Natural killer cell (primary cell): ENCODE measurements around the gene CD46. TPM values are rescaled to one million over a fixed set of nuclear protein-coding genes. Genes with fewer than 3 reads are reported as not detected.

Experiments
- ATAC-seq, 3 donors: fragments of 150-1000 bp in 2 of 3; fragments of 200-7000 bp in 1 of 3; cut with Tn5 transposase; 1 replicate in 1 of 3; 2 replicates in 2 of 3; pipeline ENCODE4 v1.10.0; 2021; ENCODE audit warnings: mild to moderate bottlenecking in 2 of 3, moderate library complexity in 2 of 3
- DNase-seq, 2 donors: peaks; one replicate each; pipeline versions ENCODE4 v3.0.0 to v3.0.0-alpha.2; 2013 to 2021; ENCODE audit warnings: mixed read lengths in 1 of 2
- H3K27ac ChIP-seq: one replicate; pipeline ENCODE4 v1.5.1; 2013; ENCODE audit warnings: mild to moderate bottlenecking, low read length
- H3K27me3 ChIP-seq: one replicate; pipeline ENCODE4 v1.6.1; 2013; ENCODE audit warnings: low read length; ENCODE audit not compliant: control insufficient read depth, insufficient read depth
- H3K36me3 ChIP-seq: one replicate; pipeline ENCODE4 v1.6.1; 2013; ENCODE audit warnings: low read length; ENCODE audit not compliant: control insufficient read depth, insufficient read depth
- H3K4me1 ChIP-seq: one replicate; pipeline ENCODE4 v1.6.1; 2013; ENCODE audit warnings: low read length; ENCODE audit not compliant: control insufficient read depth, insufficient read depth
- H3K4me3 ChIP-seq: one replicate; pipeline ENCODE4 v1.5.1; 2013; ENCODE audit warnings: low read length
- H3K9me3 ChIP-seq: one replicate; pipeline ENCODE4 v1.6.1; 2013; ENCODE audit warnings: low read length; ENCODE audit not compliant: control insufficient read depth, insufficient read depth
- H3K27ac Mint-ChIP-seq, 2 donors: one replicate each; pipeline ENCODE4 v1.8.0; 2022; ENCODE audit warnings: mild to moderate bottlenecking in 2 of 2, mixed read lengths in 2 of 2, moderate library complexity in 1 of 2
- H3K27me3 Mint-ChIP-seq, 2 donors: one replicate each; pipeline ENCODE4 v1.8.0; 2022; ENCODE audit warnings: low read depth in 2 of 2, mixed read lengths in 2 of 2
- H3K36me3 Mint-ChIP-seq: one replicate; pipeline ENCODE4 v1.8.0; 2022; ENCODE audit warnings: mixed read lengths
- H3K4me1 Mint-ChIP-seq, 2 donors: one replicate each; pipeline ENCODE4 v1.8.0; 2022; ENCODE audit warnings: mixed read lengths in 2 of 2
- H3K4me3 Mint-ChIP-seq: one replicate; pipeline ENCODE4 v1.8.0; 2022; ENCODE audit warnings: mild to moderate bottlenecking, moderate library complexity, mixed read lengths
- H3K9me3 Mint-ChIP-seq, 2 donors: one replicate each; pipeline ENCODE4 v1.8.0; 2022; ENCODE audit warnings: mixed read lengths in 2 of 2
- WGBS: methylation state at CpG from one replicate; pipeline ENCODE4 v1.1.7; 2013; ENCODE audit warnings: missing lambda C conversion rate; ENCODE audit not compliant: insufficient coverage; 5-methylcytosine and 5-hydroxymethylcytosine counted together
- intact Hi-C: fragments of 100-400 bp; cut with micrococcal nuclease; formaldehyde crosslinking; loops from one replicate; pipeline ENCODE4 v1.14.2; 2022
- total RNA-seq, 4 donors: library from RNA; stranded (reverse); fragments of 120-200 nt in 1 of 4; gene quantifications; one replicate each; pipeline versions ENCODE4 v1.2.3 to v1.2.4, GENCODE V29; 2013 to 2022
- TF ChIP-seq, protein P1 (sequence below): fragments of 200-600 bp; IDR thresholded peaks from one replicate; pipeline ENCODE4 v1.8.0; 2022; ENCODE audit warnings: antibody characterized with exemption

CD46 gene
- total RNA-seq, 3 donors from 2014 or later (not counting 1 experiment from before 2014, with no cell fraction given): 110 to 126 (median 124) TPM

DNA sequence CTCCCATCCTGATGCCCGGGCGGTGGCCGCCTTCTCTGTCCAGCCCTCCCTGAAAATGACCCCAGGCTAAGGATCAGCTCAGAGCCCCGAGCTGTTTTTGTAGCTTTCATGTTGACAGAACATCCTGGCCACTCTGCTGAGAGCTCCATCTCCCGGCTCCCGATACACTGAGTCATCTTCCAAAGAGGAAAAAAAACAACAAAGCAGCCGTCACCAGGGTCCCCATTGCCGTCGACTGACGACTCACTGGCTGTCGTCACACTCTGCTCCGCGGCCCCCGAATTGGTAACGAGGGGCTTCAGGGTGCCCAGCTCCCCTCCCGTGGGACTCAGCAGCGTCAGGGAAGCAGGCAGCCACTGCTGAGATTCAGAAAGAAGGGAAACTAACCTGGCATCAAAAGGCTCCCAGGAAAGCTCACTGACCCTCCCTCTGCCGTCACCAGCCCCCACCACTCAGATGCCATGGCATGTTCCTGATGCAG is 67.2 kb downstream of the CD46 start:
- Histone ChIP-seq H3K36me3 (peaks cover 30% of the 10 kb centered on the region), H3K27me3 (no peaks in the 10 kb centered on the region), H3K4me1 (peaks cover 23% of the 10 kb centered on the region), H3K9me3 (no peaks in the 10 kb centered on the region), H3K4me3 (no peak overlapping the region), H3K27ac (no peak overlapping the region)
- no peak overlapping the region for H3K4me3 Mint-ChIP-seq
- intact Hi-C loops: no loop called here
- DNase-seq (no peak), ATAC-seq (no peak)
- peak overlapping the region in 1 of 2 donors; percentile 55 for H3K27ac Mint-ChIP-seq
- H3K27me3 Mint-ChIP-seq: peaks cover 0 to 3% of the 10 kb centered on the region in 2 donors
- WGBS: 94% methylated on average over 17 of the region's 18 CpGs
- peaks cover 5% of the 10 kb centered on the region for H3K36me3 Mint-ChIP-seq
- H3K4me1 Mint-ChIP-seq: peaks cover 63 to 70% of the 10 kb centered on the region in 2 donors
- H3K9me3 Mint-ChIP-seq: peaks cover 2 to 3% of the 10 kb centered on the region in 2 donors
- TF ChIP-seq, protein P1, sequence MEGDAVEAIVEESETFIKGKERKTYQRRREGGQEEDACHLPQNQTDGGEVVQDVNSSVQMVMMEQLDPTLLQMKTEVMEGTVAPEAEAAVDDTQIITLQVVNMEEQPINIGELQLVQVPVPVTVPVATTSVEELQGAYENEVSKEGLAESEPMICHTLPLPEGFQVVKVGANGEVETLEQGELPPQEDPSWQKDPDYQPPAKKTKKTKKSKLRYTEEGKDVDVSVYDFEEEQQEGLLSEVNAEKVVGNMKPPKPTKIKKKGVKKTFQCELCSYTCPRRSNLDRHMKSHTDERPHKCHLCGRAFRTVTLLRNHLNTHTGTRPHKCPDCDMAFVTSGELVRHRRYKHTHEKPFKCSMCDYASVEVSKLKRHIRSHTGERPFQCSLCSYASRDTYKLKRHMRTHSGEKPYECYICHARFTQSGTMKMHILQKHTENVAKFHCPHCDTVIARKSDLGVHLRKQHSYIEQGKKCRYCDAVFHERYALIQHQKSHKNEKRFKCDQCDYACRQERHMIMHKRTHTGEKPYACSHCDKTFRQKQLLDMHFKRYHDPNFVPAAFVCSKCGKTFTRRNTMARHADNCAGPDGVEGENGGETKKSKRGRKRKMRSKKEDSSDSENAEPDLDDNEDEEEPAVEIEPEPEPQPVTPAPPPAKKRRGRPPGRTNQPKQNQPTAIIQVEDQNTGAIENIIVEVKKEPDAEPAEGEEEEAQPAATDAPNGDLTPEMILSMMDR: no peak

DNA sequence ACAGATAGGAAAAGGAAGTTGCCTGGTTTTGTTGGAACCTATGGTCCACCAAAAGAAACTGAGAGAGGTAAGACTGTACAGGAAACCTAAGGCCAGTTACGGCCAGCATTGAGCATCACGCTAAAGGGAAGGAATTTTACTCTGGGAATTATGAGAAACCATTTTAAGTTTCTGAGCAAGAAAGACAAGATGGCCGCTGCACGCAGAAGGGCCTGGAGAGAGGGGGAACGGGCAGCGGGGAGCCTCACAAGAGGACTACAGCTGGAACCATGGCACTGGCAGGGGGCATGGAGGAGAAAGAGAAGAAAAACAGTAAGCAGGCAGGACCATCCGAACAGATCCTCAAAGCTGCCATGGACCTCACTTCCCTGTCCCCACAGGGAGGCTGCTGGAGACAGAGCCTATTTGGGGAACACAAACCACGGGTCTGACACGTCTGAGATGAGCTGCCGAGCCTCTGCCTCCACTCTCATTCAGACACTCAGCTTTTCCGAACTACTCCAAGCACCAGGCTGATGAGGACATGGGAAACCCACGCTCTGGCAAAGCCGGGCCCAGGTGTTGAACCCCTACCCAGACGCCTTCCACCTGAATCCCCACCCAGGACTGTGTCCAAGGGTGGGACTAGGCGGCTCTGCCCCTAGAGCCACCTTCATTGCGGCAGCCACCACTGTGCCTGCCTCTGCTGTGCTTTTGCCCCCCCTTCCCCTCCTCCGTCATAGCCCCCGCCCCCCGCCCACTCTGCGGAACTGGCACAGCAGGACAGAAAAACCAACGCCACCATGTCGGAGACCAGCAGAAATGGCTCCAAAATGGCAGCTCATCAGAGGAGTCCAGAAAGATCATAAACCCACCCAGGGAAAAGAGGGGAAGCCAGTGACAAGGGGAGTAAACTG is 69.0 kb downstream of the CD46 start:
- TF ChIP-seq, protein P1: no peak
- Histone ChIP-seq H3K36me3 (peaks cover 13% of the 10 kb centered on the region), H3K27me3 (no peaks in the 10 kb centered on the region), H3K9me3 (no peaks in the 10 kb centered on the region), H3K4me1 (peaks cover 41% of the 10 kb centered on the region), H3K4me3 (peak overlapping the region; percentile 33), H3K27ac (no peak overlapping the region)
- H3K36me3 Mint-ChIP-seq: peaks cover 8% of the 10 kb centered on the region
- peaks cover 2 to 3% of the 10 kb centered on the region in 2 donors for H3K9me3 Mint-ChIP-seq
- H3K4me1 Mint-ChIP-seq: peaks cover 65 to 81% of the 10 kb centered on the region in 2 donors
- ATAC-seq (no peak), DNase-seq (no peak)
- intact Hi-C loops: loop anchor here (10.0 kb wide), 1 partner anchor 496 kb away; the partner anchor contains the start of gene CD55
- H3K4me3 Mint-ChIP-seq: peak overlapping the region; percentile 33
- WGBS: 93% methylated on average over 19 of the region's 22 CpGs
- peak overlapping the region; percentile 7 to 55 for H3K27ac Mint-ChIP-seq
- H3K27me3 Mint-ChIP-seq: peaks cover 0 to 3% of the 10 kb centered on the region in 2 donors

DNA sequence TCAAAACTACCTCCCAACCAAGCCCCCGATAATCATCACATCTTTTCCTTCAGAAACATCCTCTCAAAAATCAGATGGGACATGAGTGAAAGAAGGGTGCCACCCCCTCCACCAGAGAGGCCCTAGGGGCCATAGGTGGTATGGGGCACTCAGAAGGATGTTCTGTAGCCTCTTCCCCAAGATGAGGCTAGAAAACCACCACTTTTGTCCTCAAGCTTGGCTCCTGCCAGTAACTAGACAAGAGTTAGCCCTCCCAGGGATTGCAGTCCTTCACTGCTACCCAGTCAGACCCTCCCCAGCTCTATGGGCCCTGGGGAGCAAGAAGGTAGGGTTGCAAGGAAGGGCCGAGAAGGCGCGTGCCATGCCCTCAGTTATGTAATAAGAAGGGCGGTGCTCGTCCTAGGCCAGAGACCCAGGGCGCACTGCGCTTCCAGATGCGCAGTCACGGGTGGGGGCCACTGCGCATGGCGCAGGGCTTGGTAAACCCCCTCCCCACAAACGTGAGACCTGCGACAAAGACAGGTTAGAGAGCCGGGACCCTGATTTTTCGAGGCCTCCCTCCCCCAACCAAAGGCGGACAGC is 69.7 kb downstream of the CD46 start:
- no peak for ATAC-seq
- peak overlapping the region; percentile 33 for H3K4me3 ChIP-seq
- H3K27me3 Mint-ChIP-seq: peaks cover 0 to 3% of the 10 kb centered on the region in 2 donors
- peaks cover 6% of the 10 kb centered on the region for H3K36me3 ChIP-seq
- peaks cover 71 to 81% of the 10 kb centered on the region in 2 donors for H3K4me1 Mint-ChIP-seq
- H3K27me3 ChIP-seq: no peaks in the 10 kb centered on the region
- H3K27ac ChIP-seq: peak overlapping the region; percentile 94
- peak overlapping the region; percentile 9 for H3K4me3 Mint-ChIP-seq
- DNase-seq: no peak
- intact Hi-C loops: loop anchor here (10.0 kb wide), 1 partner anchor 497 kb away; the partner anchor contains the start of gene CD55
- peak overlapping the region in 1 of 2 donors; percentile 99 for H3K27ac Mint-ChIP-seq
- 96% methylated on average over 16 of the region's 17 CpGs for WGBS
- TF ChIP-seq, protein P1: no peak
- peaks cover 8% of the 10 kb centered on the region for H3K36me3 Mint-ChIP-seq
- H3K9me3 Mint-ChIP-seq: peaks cover 2 to 3% of the 10 kb centered on the region in 2 donors
- peaks cover 42% of the 10 kb centered on the region for H3K4me1 ChIP-seq
- H3K9me3 ChIP-seq: no peaks in the 10 kb centered on the region
